SK-MEL-5 (cell line): ENCODE data around the gene LINC01488. TPM values are rescaled to one million over a fixed set of nuclear protein-coding genes. Genes with fewer than 3 reads are reported as not detected.

Experiments
- DNase-seq: peaks from one replicate; pipeline ENCODE4 v3.0.0-alpha.2; 2016; ENCODE audit warnings: low read depth, low spot score
- in situ Hi-C: cut with HindIII; loops from 2 replicates; pipeline ENCODE4 v1.10.0; 2016; ENCODE audit warnings: low sequenced_read_pairs, high pct_unique_total_duplicates, low pct_unique_long_range_greater_than_20kb
- total RNA-seq: library from RNA; depleted of rRNA; stranded (reverse); fragments of >200 nt; shearing (Covaris generic); gene quantifications from 2 replicates; pipeline ENCODE4 v1.2.3, GENCODE V29; 2014

Gene LINC01488
- total RNA-seq, 1 experiment from 2014 or later, result 4.4 TPM

DNA sequence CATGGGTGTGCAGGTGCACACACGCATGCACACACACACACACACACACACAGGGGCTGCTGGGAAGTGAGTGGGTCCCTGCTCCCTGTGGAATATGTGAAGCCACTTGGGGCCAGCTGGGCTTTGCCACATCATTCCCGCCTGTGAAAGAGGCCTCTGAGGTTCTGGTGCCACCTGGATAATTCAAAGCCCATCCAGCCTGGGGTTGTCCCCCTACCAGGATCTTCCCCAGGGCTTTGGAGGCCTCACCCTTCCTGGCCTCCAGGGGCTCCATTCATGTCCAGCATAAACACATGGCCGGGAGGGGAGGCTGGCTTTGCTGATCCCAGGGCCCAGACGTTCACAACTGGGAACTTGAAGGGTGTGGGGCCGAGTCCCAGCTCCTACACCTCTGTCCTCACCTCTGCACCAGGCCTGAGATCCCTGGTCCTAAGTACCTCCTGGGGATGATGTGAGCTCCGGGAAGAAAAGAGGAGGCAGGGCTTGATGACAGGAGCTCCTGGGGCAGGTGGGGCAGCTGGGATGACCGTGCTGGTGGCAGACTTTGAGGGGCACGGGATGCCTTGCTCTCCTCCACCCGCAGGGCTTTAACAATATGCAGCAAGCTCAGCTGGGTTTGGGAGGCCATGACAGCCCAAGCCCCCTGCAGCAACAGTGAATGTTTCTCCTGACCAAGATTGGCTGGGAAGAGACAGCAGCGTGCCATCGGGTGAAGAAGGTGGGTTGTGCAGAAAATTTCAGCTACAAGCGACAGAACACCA, 14.2 kb downstream of the LINC01488 start:
- in situ Hi-C loops, result no loop called here

DNA sequence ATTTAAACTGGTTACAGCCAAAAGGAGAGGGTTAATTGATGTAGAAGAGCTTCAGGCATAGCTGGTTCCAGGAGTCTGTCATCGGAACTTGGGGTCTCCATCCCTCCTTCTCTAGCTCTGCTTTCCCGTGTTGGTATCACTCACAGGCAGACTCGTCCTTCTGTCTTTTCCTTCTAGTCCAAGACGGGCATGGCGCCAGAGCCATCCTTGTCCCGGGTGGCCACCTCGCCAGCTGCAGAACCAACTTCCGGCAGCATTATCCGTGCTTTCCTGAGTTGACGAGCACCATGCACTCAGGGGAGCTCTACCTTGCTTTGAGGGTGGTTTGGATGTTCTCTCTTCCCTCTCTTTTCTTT, 14.7 kb downstream of the LINC01488 start:
- no peak for DNase-seq
- in situ Hi-C loops, result no loop called here

More for the DNA sequence above, 14.2 kb downstream of the LINC01488 start:
- DNase-seq, result no peak

DNA sequence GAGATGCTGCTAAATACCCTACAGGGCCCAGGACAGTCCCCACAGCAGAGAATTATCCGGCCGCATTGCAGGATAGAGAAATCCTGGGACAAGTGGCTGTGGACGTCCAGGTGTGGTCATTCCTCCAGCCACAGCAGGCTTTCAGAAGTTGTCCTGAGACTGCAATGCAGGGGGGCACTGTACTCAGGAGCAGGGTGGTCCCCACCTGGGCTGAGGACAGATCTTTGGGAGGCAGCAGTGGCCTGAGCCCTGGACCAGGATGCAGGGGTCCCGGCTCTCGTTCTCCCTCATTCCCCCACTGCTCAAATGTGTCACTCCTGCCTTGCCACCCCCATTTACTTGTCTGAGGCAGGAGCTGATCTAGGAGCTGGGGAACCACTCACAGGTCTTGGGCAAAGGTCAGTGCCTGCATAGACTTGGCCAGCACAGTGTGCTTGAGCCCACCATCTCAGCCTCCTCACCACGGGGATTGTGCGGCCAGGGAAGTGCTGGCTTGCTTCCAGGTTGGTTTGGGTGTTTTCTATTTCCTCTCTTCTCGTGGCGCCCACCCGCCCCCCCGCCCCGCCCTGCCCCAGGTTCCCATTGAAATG, 15.3 kb downstream of the LINC01488 start:
- no peak for DNase-seq
- in situ Hi-C loops, result no loop called here

DNA sequence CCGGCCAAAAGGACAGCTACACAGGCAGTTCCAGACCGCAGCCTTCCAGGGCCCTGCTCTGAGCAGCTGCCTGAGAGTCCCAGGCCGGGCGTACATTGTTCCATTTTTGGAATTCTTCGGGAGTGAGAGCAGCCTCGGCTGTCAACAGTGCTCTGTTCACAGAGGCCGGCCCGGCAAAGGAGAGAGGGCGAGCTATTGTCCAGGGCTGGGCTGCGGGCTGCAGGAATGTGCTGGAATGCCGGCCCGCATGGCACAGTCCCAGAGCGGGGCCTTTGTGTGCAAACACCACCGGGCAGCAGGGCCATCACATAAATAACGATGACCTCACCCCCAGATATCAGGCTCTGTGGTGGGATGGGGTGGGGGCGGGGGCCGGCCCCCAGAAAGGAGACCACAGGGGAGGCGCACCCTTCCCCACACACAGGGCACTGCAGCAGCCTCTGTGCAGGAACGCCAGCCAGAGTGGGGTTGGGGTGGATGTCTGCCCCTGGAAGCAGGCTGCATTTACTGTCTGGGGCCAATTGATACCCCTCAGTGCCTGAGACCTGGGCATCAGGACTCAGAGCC, 15.8 kb downstream of the LINC01488 start:
- DNase-seq, result peak; percentile 99
- in situ Hi-C loops, result no loop called here

- no peak for DNase-seq
- in situ Hi-C loops, result no loop called here
Measured at GRCh38 chr11:69498614-69499175, 17.2 kb downstream of the LINC01488 start.

GRCh38 chr11:69499186-69499917, 17.9 kb downstream of the LINC01488 start:
- DNase-seq, result peak; percentile 56
- in situ Hi-C loops, result no loop called here

DNA sequence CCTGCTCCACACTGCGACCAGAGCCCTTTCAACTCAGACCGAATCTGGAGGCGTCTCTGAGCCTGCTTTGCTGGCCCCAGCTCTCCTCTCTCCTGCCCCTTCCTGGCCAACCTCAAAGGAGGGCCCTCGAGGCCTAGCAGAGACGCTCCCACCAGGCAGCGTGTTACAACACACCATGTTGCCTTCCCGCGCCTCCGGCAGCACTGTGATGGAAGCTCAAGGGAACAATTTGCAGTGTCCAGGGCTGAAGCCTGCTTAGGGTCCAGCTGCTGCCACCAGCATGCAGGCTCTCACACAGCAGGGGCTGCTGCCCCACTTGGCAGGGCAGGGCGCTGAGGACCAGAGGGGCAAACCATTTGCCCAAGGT, 18.4 kb downstream of the LINC01488 start:
- in situ Hi-C loops, result no loop called here
- no peak for DNase-seq

GRCh38 chr11:69500285-69501120, 19.0 kb downstream of the LINC01488 start:
- in situ Hi-C loops, result no loop called here
- DNase-seq, result no peak

DNA sequence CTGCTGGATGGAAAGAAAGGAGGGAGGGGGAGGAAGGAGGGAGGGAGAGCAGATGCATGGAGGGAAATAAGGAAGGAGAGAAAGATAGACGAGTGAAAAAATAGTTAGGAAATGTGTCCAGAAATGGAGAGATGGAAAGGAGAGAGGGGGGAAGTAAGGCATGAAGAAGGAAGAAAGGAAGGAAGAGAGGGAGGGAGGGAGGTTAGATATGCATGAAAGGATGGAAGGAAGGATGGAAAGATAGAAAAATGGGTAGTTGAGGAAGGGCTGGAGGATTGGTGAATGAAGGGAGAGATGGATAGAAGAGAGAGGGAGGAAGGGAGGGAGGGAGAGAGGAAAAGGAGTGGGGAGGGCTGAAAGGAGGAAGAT, 19.6 kb downstream of the LINC01488 start:
- in situ Hi-C loops, result no loop called here
- DNase-seq, result no peak

DNA sequence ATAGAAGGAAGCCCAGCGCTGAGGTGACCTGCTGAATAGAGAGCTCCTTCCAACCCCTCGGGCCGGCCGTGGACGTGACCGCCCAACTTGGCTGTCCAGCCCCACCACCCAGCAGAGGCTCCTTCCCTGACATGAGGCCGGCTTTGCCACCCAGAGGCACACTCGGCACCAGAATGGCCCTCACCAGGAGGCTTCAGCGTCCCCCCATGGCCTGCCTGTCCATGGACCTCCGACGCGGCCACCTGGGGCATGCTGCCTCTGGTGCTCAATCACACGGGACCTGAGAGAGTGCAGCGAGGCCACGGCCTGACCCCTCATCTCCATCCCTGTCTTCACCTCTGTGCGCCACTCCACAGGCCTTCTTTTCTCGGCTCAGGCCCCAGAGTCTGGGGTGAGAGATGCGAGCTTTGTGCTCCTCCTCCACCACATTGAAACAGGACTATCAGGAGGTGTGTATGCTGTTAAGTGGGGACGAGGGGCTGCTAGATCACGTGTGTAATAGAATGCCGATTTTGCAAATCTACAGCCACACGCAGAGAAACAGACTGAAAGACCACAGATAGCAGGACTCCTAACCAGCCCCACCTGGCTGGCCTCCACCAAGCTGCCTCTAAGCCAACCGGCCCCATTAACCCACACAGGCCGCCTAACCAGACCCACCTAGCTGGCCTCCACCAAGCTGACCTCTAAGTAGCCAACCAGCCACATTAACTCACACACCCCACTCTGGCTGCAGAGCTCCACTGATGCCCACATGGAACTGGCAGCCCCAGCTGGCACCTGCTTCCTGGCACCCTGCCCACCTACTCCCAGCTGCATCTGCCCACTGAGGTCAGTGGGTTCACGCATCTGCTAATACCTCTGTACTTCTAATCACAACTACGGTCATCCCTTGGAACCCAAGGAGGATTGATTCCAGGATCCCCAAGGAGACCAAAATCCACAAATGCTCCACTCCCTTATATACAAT, 20.7 kb downstream of the LINC01488 start:
- in situ Hi-C loops, result no loop called here
- DNase-seq, result no peak

DNA sequence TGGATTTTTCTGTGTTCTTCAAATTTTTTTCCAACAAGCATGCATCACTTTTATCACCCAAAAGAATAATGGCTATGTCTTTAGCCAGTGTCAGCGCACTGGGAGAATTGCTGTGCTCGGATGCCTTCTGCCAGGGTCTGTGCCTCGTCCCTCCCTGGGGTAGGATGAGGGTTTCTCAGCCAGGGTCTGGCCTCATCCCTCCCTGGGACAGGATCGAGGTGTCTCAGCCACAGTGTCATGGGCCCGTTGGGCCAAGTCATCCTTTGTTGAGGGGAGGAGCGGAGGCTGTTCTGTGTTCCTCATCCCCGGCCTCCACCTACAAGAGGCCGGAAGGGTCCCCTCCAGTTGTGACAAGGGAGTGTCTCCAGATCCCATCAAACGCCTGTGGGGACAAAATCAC, 22.7 kb downstream of the LINC01488 start:
- in situ Hi-C loops, result no loop called here
- no peak for DNase-seq

GRCh38 chr11:69504576-69505335, 23.3 kb downstream of the LINC01488 start:
- in situ Hi-C loops, result no loop called here
- no peak for DNase-seq

DNA sequence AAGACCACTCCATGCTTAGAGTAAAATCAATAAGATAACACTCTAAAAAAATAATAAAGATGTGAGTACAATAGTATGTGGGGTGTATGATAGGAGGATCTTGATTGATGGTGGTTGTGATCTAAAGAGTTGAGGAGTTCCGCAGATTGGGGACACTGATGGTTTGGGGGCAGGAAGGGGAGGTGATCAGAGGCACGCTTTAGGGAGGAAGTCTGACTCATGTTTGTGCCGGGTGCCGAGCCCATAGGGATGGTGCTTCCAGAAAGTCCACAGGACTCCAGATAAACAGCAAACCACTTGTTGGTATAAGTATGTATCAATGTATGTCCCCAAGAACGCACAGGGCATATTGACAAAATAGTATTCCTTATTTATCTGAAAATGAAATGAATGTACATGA, 27.5 kb downstream of the LINC01488 start:
- in situ Hi-C loops, result no loop called here
- DNase-seq, result no peak

DNA sequence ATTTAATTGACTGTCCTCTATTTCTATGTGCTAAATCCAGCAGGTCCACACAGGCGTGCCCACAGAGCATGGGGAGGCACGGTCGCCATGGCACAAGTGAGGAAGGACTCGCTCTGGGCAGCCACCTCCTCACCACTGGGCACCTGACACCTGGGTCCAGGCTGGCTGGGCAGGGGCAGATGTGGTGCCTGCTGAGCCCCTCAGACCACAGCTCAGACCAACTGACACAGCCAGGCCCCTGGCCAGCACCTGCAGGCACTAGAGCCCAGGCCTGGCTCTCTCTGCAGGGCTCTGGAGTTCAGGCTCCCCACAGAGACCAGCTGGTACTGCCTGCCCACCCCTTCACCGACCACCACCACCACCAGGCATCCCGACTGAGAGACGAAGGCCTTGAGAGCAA, 27.9 kb downstream of the LINC01488 start:
- no peak for DNase-seq
- in situ Hi-C loops, result no loop called here

GRCh38 chr11:69509846-69510390, 28.5 kb downstream of the LINC01488 start:
- in situ Hi-C loops, result no loop called here
- no peak for DNase-seq
